Activated CD8-positive, alpha-beta memory T cell treated with anti-CD3 and anti-CD28 coated beads for 36 hours (primary cell): Measurements from ENCODE around the gene LIN52. TPM values are rescaled to one million over a fixed set of nuclear protein-coding genes. Genes with fewer than 3 reads are reported as not detected.
"Not testable (repeated sequence)": the region's sequence is repeated elsewhere in the genome, so short reads cannot be mapped to it uniquely, and the experiment has no call there.

ENCODE experiments used
- CTCF ChIA-PET: fragments of 350-600 bp; sonication (Branson Sonifier 250); formaldehyde crosslinking; loops from one replicate; lab custom pipeline; 2021; ENCODE audit warnings: antibody characterized with exemption; lab: Charles Lee
- POLR2A ChIA-PET: fragments of 350-600 bp; sonication (Branson Sonifier 250); formaldehyde crosslinking; loops from one replicate; lab custom pipeline; 2021; ENCODE audit warnings: antibody characterized with exemption; lab: Charles Lee
- total RNA-seq, 2 experiments: library from RNA; stranded (reverse); gene quantifications; one replicate each; pipeline ENCODE4 v1.2.3, GENCODE V29; 2021

The LIN52 gene
- total RNA-seq, 2 experiments from 2014 or later, result 16.6 to 17.7 TPM

DNA sequence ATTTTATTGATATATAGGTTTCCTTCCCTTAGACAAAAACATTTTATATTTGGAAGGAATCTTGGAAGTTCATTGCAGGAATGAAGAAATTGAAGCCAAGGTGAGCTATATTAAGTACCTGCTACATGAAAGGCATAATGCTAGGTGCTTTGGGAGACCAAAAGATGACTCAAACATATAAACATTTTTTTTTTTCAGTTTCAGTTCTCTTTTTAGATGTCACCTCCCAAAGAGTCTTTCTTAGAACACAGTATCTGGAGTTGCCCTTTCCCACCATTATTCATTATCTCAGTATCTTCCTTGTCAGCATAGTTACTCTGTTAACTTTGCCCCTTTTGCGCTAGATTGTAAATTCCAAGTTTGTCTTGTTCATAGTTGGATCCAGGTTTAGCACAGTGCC lies 1.1 kb downstream of the LIN52 start:
- POLR2A ChIA-PET, result no interaction called here
- CTCF ChIA-PET, result interaction anchor here (0.6 kb wide), 1 partner anchor 175 kb away, joined by 4 read pairs; no protein-coding TSS in a partner anchor

GRCh38 chr14:74089251-74090020 lies 4.7 kb downstream of the LIN52 start:
- POLR2A ChIA-PET, result no interaction called here

DNA sequence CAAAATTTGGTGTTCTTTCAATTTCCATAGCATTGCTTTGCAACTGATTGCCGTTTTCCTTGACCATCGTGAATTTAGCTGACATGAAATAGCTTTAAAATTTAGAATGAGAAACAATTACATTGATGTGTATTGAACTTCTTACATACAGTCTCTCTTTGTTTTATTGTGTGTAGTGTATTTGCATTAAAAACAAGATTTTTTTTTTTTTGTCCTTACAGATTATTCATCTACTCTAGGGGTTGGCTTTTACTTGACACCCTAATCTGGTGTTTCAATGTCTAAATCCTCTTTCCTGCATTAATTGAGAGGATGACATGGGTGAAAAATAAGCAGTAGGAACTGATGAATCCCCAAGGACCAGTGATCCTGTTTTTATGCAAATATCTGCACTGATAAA lies 20.6 kb downstream of the LIN52 start:
- ChIA-PET CTCF (no interaction called here), POLR2A (no interaction called here)

More at GRCh38 chr14:74089251-74090020, 4.7 kb downstream of the LIN52 start:
- CTCF ChIA-PET, result interaction anchor here (1.0 kb wide), 1 partner anchor 11 kb away, joined by 3 read pairs; no protein-coding TSS in a partner anchor

- POLR2A ChIA-PET, result no interaction called here
- CTCF ChIA-PET, result interaction anchor here (1.5 to 1.8 kb wide), 2 partner anchors 107 to 143 kb away, joined by 4 to 6 read pairs; no protein-coding TSS in a partner anchor
Observed at GRCh38 chr14:74109369-74109768, 24.6 kb downstream of the LIN52 start.

GRCh38 chr14:74111395-74112216 lies 26.9 kb downstream of the LIN52 start:
- CTCF ChIA-PET, result interaction anchor here (0.7 to 2.7 kb wide), 8 partner anchors 20 to 145 kb away, joined by 3 to 6 read pairs (median 4); no protein-coding TSS in a partner anchor
- POLR2A ChIA-PET, result interaction anchor here (0.7 kb wide), 1 partner anchor 156 kb away, joined by 3 read pairs; no protein-coding TSS in a partner anchor

DNA sequence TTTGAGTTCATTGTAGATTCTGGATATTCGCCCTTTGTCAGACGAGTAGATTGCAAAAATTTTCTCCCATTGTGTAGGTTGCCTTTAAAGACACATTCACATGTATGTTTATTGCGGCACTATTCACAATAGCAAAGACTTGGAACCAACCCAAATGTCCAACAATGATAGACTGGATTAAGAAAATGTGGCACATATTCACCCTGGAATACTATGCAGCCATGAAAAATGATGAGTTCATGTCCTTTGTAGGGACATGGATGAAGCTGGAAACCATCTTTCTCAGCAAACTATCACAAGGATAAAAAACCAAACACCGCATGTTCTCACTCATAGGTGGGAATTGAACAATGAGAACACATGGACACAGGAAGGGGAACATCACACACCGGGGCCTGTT lies 40.7 kb downstream of the LIN52 start:
- POLR2A ChIA-PET, CTCF ChIA-PET: not testable (repeated sequence)

DNA sequence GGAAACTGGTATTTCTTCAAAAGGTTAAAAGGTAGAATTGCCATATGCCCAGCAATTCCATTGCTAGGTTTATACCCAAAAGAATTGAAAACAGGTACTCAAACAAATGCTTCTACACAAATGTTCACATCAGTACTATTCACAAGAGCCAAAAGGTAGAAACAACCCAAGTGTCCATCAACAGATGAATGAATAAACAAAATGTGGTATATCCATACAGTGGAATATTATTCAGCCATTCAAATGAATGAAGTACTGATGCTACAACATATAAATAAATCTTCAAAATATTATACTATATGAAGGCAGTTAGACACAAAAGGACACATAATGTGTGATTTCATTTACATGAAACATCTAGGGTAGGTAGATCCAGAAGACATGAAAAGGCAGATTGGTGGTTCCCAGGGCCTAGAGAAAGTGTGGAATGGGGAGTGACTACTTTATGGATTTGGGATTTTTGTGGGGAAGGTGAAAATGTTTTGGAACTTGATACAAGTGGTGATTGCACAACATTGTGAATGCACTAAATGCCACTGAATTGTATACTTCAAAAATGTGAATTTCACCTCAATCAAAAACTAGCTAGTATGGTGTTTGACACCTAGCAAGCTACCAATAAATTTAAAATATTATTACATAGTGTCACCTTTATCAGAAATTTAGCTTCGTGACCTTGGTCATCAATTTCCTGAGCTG lies 41.7 kb downstream of the LIN52 start:
- CTCF ChIA-PET, result no interaction called here
- POLR2A ChIA-PET, result no interaction called here

- CTCF ChIA-PET, result no interaction called here
Observed at GRCh38 chr14:74127634-74128033, 42.9 kb downstream of the LIN52 start.

DNA sequence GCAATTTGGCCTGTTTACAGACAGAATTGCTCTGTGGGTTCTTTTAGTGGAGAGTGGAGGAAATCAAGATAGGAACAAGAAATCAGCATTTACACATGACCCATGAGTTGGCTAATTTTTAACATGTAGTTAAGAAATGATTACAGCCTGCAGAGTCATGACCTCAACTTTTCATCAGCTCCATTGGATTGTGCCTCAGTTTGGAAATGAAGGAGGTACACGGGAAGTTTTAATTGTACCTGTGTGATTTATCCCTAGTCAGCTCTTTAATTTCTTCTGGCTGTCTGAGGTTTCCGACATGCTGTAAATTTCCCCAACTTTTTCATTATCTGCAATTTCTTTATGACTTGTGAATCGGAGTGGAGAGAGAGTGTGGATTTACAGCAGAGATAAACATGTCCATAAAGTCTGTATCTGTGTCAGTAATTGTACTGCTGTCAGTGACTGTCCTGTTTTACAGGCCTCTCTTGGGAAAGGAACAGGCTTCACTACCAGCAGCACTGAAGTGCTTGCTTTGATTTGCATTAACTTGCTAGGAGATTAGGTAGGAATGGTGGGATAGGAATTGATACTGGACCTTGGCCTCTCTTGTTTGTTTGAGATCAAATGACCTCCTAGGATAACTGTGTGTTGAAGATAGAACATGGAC lies 49.2 kb downstream of the LIN52 start:
- ChIA-PET CTCF (no interaction called here), POLR2A (no interaction called here)

More at GRCh38 chr14:74127634-74128033, 42.9 kb downstream of the LIN52 start:
- POLR2A ChIA-PET, result no interaction called here

- CTCF ChIA-PET, result no interaction called here
- POLR2A ChIA-PET, result no interaction called here
Observed at GRCh38 chr14:74134484-74134883, 49.7 kb downstream of the LIN52 start.

GRCh38 chr14:74135426-74135825 lies 50.7 kb downstream of the LIN52 start:
- ChIA-PET POLR2A (no interaction called here), CTCF (no interaction called here)

GRCh38 chr14:74140374-74140850 lies 55.7 kb downstream of the LIN52 start:
- ChIA-PET POLR2A (no interaction called here), CTCF (no interaction called here)

DNA sequence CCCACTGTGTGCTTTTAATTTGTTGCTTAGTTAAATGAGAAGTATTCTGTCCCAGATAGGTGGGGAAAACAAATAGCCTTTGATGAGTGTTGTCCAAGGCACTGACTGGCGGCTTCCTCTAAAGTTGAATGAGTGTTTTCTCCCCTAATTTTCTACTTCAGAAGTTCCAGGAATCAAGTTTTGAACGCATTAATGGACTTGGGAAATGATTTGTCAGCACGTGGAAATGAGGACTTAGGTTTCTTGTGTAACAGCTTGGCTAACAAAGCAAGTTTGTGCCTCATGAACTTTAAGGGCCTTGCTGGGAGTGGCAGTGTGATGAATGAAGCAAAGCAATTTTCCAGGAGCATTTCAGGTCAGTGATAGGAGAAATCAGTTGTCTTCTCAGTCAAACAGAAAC lies 56.9 kb downstream of the LIN52 start:
- CTCF ChIA-PET, result no interaction called here
- POLR2A ChIA-PET, result no interaction called here

DNA sequence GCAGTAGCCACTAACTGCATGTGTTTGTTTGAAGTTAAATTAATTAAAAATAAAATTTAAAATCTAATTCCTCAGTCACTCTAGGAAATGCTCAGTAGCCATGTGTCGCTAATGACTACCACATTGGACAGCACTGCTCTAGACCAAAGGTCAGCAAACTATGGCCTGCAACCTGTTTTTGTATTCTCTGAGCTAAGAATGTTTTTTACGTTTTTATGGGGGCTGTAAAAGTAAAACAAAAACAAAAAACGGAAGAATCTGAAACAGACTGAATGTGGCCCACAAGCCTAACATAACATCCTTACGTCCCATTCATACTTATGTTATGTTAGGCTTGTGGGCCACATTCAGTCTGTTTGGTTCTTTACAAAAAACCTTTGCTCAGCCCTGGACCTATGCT lies 57.8 kb downstream of the LIN52 start:
- POLR2A ChIA-PET, result no interaction called here

DNA sequence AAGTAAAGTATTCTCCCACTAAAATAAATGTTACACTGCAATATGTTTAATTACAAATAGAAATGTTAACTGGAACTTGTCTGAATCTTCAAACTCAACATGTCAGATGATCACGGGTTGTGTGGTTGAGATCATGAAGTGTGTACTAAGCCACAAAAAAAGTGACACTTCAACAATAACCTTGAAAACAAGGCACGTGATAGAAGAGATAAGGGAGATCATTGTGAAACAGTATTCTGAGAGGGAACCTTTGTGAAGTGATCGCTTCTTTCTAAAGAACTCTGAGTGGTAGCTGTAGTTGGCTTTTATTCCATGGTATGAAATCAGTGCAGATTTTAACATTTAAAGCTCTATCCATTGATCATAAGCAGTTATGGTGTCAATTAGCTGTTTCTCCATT lies 60.0 kb downstream of the LIN52 start:
- ChIA-PET POLR2A (no interaction called here), CTCF (no interaction called here)

More for the DNA sequence above, 57.8 kb downstream of the LIN52 start:
- CTCF ChIA-PET, result no interaction called here

GRCh38 chr14:74147571-74147970 lies 62.8 kb downstream of the LIN52 start:
- CTCF ChIA-PET, result no interaction called here
- POLR2A ChIA-PET, result no interaction called here

DNA sequence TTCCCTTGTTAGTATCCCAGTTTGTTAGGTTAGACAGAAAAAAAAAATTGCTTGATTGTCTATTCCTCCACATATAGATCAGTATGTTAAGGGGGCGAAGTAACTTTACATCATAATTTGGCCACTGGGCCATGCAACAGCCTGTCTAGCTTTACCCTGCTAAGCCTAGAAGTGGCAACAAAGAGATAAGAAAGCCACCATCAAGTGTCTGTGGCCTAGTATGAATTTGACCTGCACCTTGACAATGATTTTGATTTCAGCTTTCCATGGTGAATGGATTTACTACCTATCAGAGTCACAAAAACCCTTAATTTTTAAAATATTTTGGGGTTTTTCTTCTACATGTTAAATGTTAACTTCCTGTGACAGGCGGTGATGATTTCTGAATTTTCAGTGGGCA lies 63.9 kb downstream of the LIN52 start:
- ChIA-PET POLR2A (no interaction called here), CTCF (no interaction called here)

DNA sequence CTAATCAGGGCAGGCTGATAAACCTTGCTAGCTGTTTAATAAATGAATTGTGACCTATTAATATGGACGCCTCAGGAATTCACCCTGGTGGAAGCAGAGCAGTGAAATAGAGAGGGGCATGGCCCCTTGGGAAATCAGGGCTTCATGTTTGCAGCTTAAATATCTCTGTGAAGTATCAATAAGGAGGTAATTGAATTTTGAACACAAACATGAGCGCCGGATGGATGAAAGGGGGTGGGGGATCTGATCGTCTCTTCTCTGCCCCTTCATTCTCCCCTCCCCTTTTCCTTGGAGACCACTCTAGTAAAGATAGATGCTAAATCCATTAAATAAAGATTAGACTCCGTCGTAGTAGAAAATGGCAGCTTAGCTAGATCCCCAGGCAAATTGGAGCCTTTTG lies 70.5 kb downstream of the LIN52 start:
- ChIA-PET CTCF (no interaction called here), POLR2A (no interaction called here)

DNA sequence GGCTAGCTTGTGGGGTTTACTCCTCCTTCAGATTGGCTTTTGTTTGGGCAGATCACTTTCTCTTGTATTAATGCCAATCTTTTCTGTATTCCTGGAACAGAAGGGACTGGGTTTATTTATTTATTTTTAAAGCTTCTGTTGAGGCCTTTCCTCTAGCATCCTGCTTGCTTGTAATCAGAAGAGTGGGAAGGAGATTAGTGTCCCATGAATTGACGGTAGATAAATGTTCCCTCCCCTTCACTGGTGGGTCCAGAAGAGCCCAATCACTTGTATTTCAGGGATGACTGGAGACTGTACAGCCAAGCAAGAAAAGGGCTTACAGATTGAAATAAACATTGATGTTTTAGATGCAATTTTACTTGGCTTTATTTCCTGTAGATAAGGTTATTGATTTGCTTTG lies 71.0 kb downstream of the LIN52 start:
- ChIA-PET POLR2A (no interaction called here), CTCF (no interaction called here)
